G401.6 (cell line): ENCODE data around the gene CFAP53.
A peak's percentile ranks its signal among the peaks of the same experiment; 100 is the strongest.

Experiments used
- FAIRE-seq: peaks from 2 replicates; lab custom pipeline; 2012; peaks lifted over from hg19 to GRCh38; lab: Jason Lieb, UNC

CFAP53 gene

GRCh38 chr18:50287441-50288347 lies 21.4 kb upstream of the CFAP53 start, which contains the start of gene CXXC1:
Gene CXXC1, minus strand, starts transcription at chr18:50287692. Its CDS starts 103 bp downstream, at chr18:50287589.
- peak; percentile 98 for FAIRE-seq

GRCh38 chr18:50287028-50287440 lies 20.7 kb upstream of the CFAP53 start:
- no peak for FAIRE-seq

GRCh38 chr18:50286391-50287027 lies 20.2 kb upstream of the CFAP53 start:
- no peak for FAIRE-seq

- FAIRE-seq: no peak
Measured at GRCh38 chr18:50285631-50286321, 19.5 kb upstream of the CFAP53 start.

- no peak for FAIRE-seq
Measured at GRCh38 chr18:50285071-50285470, 18.8 kb upstream of the CFAP53 start.

- no peak for FAIRE-seq
Measured at GRCh38 chr18:50284255-50284885, 18.1 kb upstream of the CFAP53 start.

- no peak for FAIRE-seq
Measured at GRCh38 chr18:50283469-50284209, 17.3 kb upstream of the CFAP53 start.

- no peak for FAIRE-seq
Measured at GRCh38 chr18:50282521-50283335, 16.4 kb upstream of the CFAP53 start.

GRCh38 chr18:50281972-50282520 lies 15.8 kb upstream of the CFAP53 start:
- no peak for FAIRE-seq

DNA sequence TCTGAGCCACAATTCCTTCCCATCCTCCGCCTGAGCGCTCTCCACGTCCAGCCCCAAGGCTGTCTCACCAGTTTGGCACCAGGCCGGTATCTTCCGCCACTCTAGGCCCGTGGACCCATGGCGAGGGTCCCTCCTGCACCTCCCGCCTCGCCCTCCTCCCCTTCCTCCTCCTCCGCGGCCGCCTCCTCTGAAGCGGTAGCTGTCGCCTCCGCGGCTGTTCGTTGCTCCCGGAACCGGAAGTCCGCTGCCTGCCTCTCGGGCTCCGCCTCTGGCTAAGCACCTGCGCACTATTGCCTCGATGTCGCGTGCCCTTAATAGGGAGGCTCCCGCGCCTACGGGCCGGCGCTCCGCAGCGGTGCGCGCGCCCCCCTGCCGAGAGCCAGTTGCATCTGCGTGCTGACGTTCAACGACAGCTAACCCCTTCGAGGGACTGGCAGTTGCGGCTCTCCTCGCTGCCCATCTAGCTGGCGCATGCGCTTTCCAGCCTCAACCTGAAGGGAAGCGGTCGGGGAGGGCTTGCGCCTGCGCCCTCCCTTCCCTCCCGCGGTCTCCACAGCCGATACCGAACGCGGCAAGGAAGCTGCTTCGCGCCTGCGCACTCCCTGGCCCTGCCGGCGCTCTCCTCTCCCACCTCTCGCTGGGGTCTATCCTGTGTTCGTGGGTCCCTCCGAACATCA lies 15.1 kb upstream of the CFAP53 start, which contains the start of gene MBD1:
TSS of gene MBD1 (minus strand) at position 229 of the 677 bp plus-strand sequence. CDS start 1,531 bp downstream, outside the sequence.
- peak; percentile 94 for FAIRE-seq

GRCh38 chr18:50280707-50281294 lies 14.5 kb upstream of the CFAP53 start:
- no peak for FAIRE-seq

GRCh38 chr18:50279752-50280151 lies 13.5 kb upstream of the CFAP53 start:
- no peak for FAIRE-seq

- FAIRE-seq: no peak
Measured at GRCh38 chr18:50277942-50278341, 11.6 kb upstream of the CFAP53 start.

- no peak for FAIRE-seq
Measured at GRCh38 chr18:50276452-50276851, 10.2 kb upstream of the CFAP53 start.

- no peak for FAIRE-seq
Measured at GRCh38 chr18:50275503-50276036, 9.3 kb upstream of the CFAP53 start.

DNA sequence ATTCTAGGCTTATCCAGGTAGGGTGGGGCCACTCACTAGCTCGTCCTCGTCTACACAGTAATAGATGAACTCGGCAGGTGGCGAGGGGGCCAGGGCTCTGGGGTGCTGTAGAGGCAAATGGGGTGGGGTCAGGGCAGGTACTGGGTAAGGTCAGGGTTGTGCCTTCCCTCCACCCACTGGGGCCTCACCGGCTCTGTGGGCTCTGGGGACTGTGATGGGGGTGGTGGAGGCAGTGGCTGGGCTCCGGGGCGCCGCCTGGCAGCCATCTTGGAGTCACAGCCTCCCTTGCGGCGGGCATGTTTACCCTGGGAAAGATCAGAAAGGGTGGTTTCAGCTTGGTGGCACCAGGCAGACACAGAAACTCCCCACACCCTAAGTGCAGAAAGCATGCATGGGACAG lies 8.6 kb upstream of the CFAP53 start:
- FAIRE-seq: no peak

- no peak for FAIRE-seq
Measured at GRCh38 chr18:50274044-50274442, 7.7 kb upstream of the CFAP53 start.

GRCh38 chr18:50273203-50274043 lies 7.1 kb upstream of the CFAP53 start:
- FAIRE-seq: no peak
